Measurements from ENCODE around the gene TOLLIP.
"Not testable (repeated sequence)": the region's sequence is repeated elsewhere in the genome, so short reads cannot be mapped to it uniquely, and the experiment has no call there.

Gene TOLLIP

GRCh38 chr11:1242751-1243150 is 66.7 kb downstream of the TOLLIP start:
- not testable (repeated sequence) for DNase-seq

- DNase-seq: no peak
These were observed 67.1 kb downstream of the TOLLIP start for GRCh38 chr11:1242289-1242688.

- no peak for DNase-seq
These were observed 67.7 kb downstream of the TOLLIP start for GRCh38 chr11:1241706-1242105.

- DNase-seq: no peak
These were observed 68.7 kb downstream of the TOLLIP start for GRCh38 chr11:1240771-1241170.

GRCh38 chr11:1239596-1240205 is 69.7 kb downstream of the TOLLIP start:
- DNase-seq: no peak

GRCh38 chr11:1238767-1239595 is 70.5 kb downstream of the TOLLIP start:
- DNase-seq: no peak

GRCh38 chr11:1237851-1238250 is 71.6 kb downstream of the TOLLIP start:
- DNase-seq: no peak

GRCh38 chr11:1237128-1237580 is 72.3 kb downstream of the TOLLIP start:
- no peak for DNase-seq

GRCh38 chr11:1236316-1237127 is 72.9 kb downstream of the TOLLIP start:
- DNase-seq: no peak

GRCh38 chr11:1235901-1236315 is 73.5 kb downstream of the TOLLIP start:
- DNase-seq: no peak

GRCh38 chr11:1235306-1235900 is 74.0 kb downstream of the TOLLIP start:
- no peak for DNase-seq

- no peak for DNase-seq
These were observed 74.6 kb downstream of the TOLLIP start for GRCh38 chr11:1234771-1235305.

- no peak for DNase-seq
These were observed 75.2 kb downstream of the TOLLIP start for GRCh38 chr11:1234054-1234720.

- DNase-seq: no peak
These were observed 75.9 kb downstream of the TOLLIP start for GRCh38 chr11:1233351-1234053.

GRCh38 chr11:1232883-1233321 is 76.5 kb downstream of the TOLLIP start:
- no peak for DNase-seq

GRCh38 chr11:1232021-1232882 is 77.2 kb downstream of the TOLLIP start:
- DNase-seq: no peak

- no peak for DNase-seq
These were observed 77.9 kb downstream of the TOLLIP start for GRCh38 chr11:1231396-1232020.

GRCh38 chr11:1230456-1231395 is 78.7 kb downstream of the TOLLIP start:
- DNase-seq: no peak

- DNase-seq: no peak
These were observed 79.3 kb downstream of the TOLLIP start for GRCh38 chr11:1230121-1230455.

All from activated CD4-positive, alpha-beta T cell treated with anti-CD3 and anti-CD28 coated beads for 4 hours (primary cell).